PC-9 (cell line): ENCODE measurements around the gene MACROD2.

Experiments
- EZH2 ChIP-seq: fragments of 200-600 bp; sonication (generic); IDR thresholded peaks from 2 replicates; pipeline ENCODE4 v1.8.0; 2017; ENCODE audit warnings: antibody characterized with exemption, low read depth
- TF ChIP-seq, protein P1 (sequence below): fragments of 200-600 bp; sonication (generic); conservative IDR thresholded peaks from 2 replicates; pipeline ENCODE4 v1.6.1; 2017; ENCODE audit warnings: mixed run types, antibody characterized with exemption, mild to moderate bottlenecking, moderate library complexity

DNA sequence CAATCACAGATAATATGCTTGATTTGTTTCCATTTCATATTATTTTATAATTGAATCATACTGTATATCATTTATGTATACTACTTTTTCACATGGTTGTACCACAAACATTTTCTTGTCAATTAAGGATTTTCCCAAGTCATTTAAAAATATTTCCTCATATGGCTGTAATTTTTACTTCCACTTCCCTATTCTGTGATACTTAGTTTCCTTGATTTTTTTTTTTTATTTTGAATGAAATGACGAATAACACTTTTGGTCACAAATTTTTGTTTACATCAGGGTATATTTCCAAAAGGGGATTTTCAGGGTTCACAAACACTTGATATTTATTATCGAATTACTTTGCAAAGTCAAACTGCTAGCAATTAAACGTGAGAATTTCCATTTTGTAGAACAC lies 2062.3 kb downstream of the MACROD2 start:
- TF ChIP-seq EZH2: no peak
- TF ChIP-seq, protein P1, sequence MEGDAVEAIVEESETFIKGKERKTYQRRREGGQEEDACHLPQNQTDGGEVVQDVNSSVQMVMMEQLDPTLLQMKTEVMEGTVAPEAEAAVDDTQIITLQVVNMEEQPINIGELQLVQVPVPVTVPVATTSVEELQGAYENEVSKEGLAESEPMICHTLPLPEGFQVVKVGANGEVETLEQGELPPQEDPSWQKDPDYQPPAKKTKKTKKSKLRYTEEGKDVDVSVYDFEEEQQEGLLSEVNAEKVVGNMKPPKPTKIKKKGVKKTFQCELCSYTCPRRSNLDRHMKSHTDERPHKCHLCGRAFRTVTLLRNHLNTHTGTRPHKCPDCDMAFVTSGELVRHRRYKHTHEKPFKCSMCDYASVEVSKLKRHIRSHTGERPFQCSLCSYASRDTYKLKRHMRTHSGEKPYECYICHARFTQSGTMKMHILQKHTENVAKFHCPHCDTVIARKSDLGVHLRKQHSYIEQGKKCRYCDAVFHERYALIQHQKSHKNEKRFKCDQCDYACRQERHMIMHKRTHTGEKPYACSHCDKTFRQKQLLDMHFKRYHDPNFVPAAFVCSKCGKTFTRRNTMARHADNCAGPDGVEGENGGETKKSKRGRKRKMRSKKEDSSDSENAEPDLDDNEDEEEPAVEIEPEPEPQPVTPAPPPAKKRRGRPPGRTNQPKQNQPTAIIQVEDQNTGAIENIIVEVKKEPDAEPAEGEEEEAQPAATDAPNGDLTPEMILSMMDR: no peak
